Sciatic nerve (tissue), 2 donors: ENCODE data around the gene TEKT3. TPM values are rescaled to one million over a fixed set of nuclear protein-coding genes. Genes with fewer than 3 reads are reported as not detected.

Source experiments
- ATAC-seq: fragments of 200-7000 bp; cut with Tn5 transposase; one replicate; pipeline ENCODE4 v1.9.1; 2020; ENCODE audit warnings: mild to moderate bottlenecking, moderate library complexity
- DNase-seq: peaks from one replicate; pipeline ENCODE4 v3.0.0-alpha.2; 2020; ENCODE audit warnings: low spot score
- intact Hi-C: fragments of 100-400 bp; cut with DNase I; formaldehyde crosslinking; loops from one replicate; pipeline ENCODE4 v1.14.2; 2022
- total RNA-seq: library from RNA; stranded (reverse); fragmentation: NEBNext Ultra II Directional; extraction: Animal tissue kit (Norgen Biotek cat#: 25700); gene quantifications from one replicate; pipeline ENCODE4 v1.2.1, GENCODE V29; 2021
- donor health status: DM: no; HTN: no; CAD: no.
- donor health status: DM: no; HTN: no; CAD: no.

Gene TEKT3
- 3.5 TPM for total RNA-seq

- DNase-seq = peak; percentile 93
- ATAC-seq = peak; percentile 100
- intact Hi-C loops = no loop called here
These were observed at the start of gene TEKT3 for GRCh38 chr17:15341385-15341849. Gene TEKT3 (minus strand): TSS chr17:15341597. CDS start chr17:15331585, 10,012 bp downstream.

- DNase-seq (no peak), ATAC-seq (peak; percentile 24)
- intact Hi-C loops = no loop called here
These were observed 47.1 kb upstream of the TEKT3 start for GRCh38 chr17:15388356-15389041.

- DNase-seq = no peak
- ATAC-seq = no peak
- intact Hi-C loops = no loop called here
These were observed 44.7 kb upstream of the TEKT3 start for GRCh38 chr17:15386083-15386482.

- no peak for DNase-seq
- intact Hi-C loops = no loop called here
- ATAC-seq = no peak
These were observed 43.9 kb upstream of the TEKT3 start for GRCh38 chr17:15385305-15385704.

- intact Hi-C loops = no loop called here
- DNase-seq = no peak
- ATAC-seq = peak; percentile 86
These were observed 42.9 kb upstream of the TEKT3 start for GRCh38 chr17:15384142-15384787.

GRCh38 chr17:15382914-15383313 lies 41.5 kb upstream of the TEKT3 start:
- intact Hi-C loops = no loop called here
- ATAC-seq (no peak), DNase-seq (no peak)

- intact Hi-C loops = no loop called here
- ATAC-seq (no peak), DNase-seq (no peak)
These were observed 40.3 kb upstream of the TEKT3 start for GRCh38 chr17:15381707-15382106.

- intact Hi-C loops = no loop called here
- DNase-seq (no peak), ATAC-seq (no peak)
These were observed 39.0 kb upstream of the TEKT3 start for GRCh38 chr17:15380446-15380845.

- DNase-seq (no peak), ATAC-seq (no peak)
- intact Hi-C loops = no loop called here
These were observed 38.3 kb upstream of the TEKT3 start for GRCh38 chr17:15379659-15380058.

GRCh38 chr17:15378243-15378642 lies 36.8 kb upstream of the TEKT3 start:
- DNase-seq = no peak
- ATAC-seq = no peak
- intact Hi-C loops = no loop called here

- intact Hi-C loops = no loop called here
- ATAC-seq (peak; percentile 89), DNase-seq (no peak)
These were observed 36.2 kb upstream of the TEKT3 start for GRCh38 chr17:15377616-15378015.

GRCh38 chr17:15377200-15377599 lies 35.8 kb upstream of the TEKT3 start:
- ATAC-seq (peak; percentile 76), DNase-seq (no peak)
- intact Hi-C loops = no loop called here

- intact Hi-C loops = no loop called here
- no peak for ATAC-seq
- DNase-seq = no peak
These were observed 30.2 kb upstream of the TEKT3 start for GRCh38 chr17:15371376-15372130.

GRCh38 chr17:15368600-15368999 lies 27.2 kb upstream of the TEKT3 start:
- ATAC-seq (no peak), DNase-seq (no peak)
- intact Hi-C loops = no loop called here

GRCh38 chr17:15366026-15366425 lies 24.6 kb upstream of the TEKT3 start:
- ATAC-seq (no peak), DNase-seq (no peak)
- intact Hi-C loops = no loop called here

- DNase-seq (no peak), ATAC-seq (peak; percentile 41)
- intact Hi-C loops = no loop called here
These were observed 23.2 kb upstream of the TEKT3 start for GRCh38 chr17:15364615-15365014.

- ATAC-seq (no peak), DNase-seq (no peak)
- intact Hi-C loops = no loop called here
These were observed 22.3 kb upstream of the TEKT3 start for GRCh38 chr17:15363702-15364101.

GRCh38 chr17:15361592-15361991 lies 20.2 kb upstream of the TEKT3 start:
- intact Hi-C loops = no loop called here
- ATAC-seq = no peak
- no peak for DNase-seq

GRCh38 chr17:15361151-15361550 lies 19.8 kb upstream of the TEKT3 start:
- ATAC-seq (no peak), DNase-seq (no peak)
- intact Hi-C loops = no loop called here

- intact Hi-C loops = no loop called here
- DNase-seq = no peak
- no peak for ATAC-seq
These were observed 12.9 kb upstream of the TEKT3 start for GRCh38 chr17:15354256-15354655.
